Renal cortex interstitium (tissue), 11 donors: ENCODE data around the gene KBTBD13. TPM values are rescaled to one million over a fixed set of nuclear protein-coding genes. Genes with fewer than 3 reads are reported as not detected.

Experiments used
- DNase-seq, 11 donors: peaks; one replicate each; pipeline ENCODE4 v3.0.0-alpha.2; 2013; ENCODE audit warnings: low read depth in 9 of 11, low spot score in 4 of 11; ENCODE audit errors: extremely low read depth in 1 of 11
- polyA plus RNA-seq, 3 donors: library from polyadenylated mRNA; unstranded; fragments of 120-200 nt; gene quantifications; one replicate each; pipeline ENCODE4 v1.2.1, GENCODE V29; 2013; ENCODE audit not compliant: insufficient read length in 3 of 3

The KBTBD13 gene
- polyA plus RNA-seq, 3 donors: 0.03 to 0.12 (median 0.05) TPM

- DNase-seq: no peak
Observed at GRCh38 chr15:65048241-65048640, 28.3 kb upstream of the KBTBD13 start.

GRCh38 chr15:65049418-65049840 lies 27.1 kb upstream of the KBTBD13 start:
- DNase-seq: peak; percentile 72 to 90 (median 81)

GRCh38 chr15:65050270-65050669 lies 26.3 kb upstream of the KBTBD13 start:
- DNase-seq: no peak

GRCh38 chr15:65051266-65051665 lies 25.3 kb upstream of the KBTBD13 start:
- no peak for DNase-seq

- DNase-seq: no peak
Observed at GRCh38 chr15:65052956-65053355, 23.6 kb upstream of the KBTBD13 start.

- DNase-seq: peak in 2 of 11 donors; percentile 57 to 58
Observed at GRCh38 chr15:65054333-65055200, 22.0 kb upstream of the KBTBD13 start.

GRCh38 chr15:65055201-65055870 lies 21.2 kb upstream of the KBTBD13 start:
- no peak for DNase-seq

- no peak for DNase-seq
Observed at GRCh38 chr15:65056106-65056505, 20.4 kb upstream of the KBTBD13 start.

- DNase-seq: no peak
Observed at GRCh38 chr15:65056868-65057548, 19.5 kb upstream of the KBTBD13 start.

- DNase-seq: no peak
Observed at GRCh38 chr15:65057549-65057940, 19.0 kb upstream of the KBTBD13 start.

- no peak for DNase-seq
Observed at GRCh38 chr15:65058394-65059368, 17.9 kb upstream of the KBTBD13 start.

- DNase-seq: no peak
Observed at GRCh38 chr15:65059369-65059750, 17.2 kb upstream of the KBTBD13 start.

GRCh38 chr15:65059931-65060596 lies 16.5 kb upstream of the KBTBD13 start:
- DNase-seq: no peak

GRCh38 chr15:65060641-65061397 lies 15.7 kb upstream of the KBTBD13 start:
- DNase-seq: no peak

- no peak for DNase-seq
Observed at GRCh38 chr15:65062061-65062460, 14.5 kb upstream of the KBTBD13 start.

GRCh38 chr15:65062726-65063125 lies 13.8 kb upstream of the KBTBD13 start:
- DNase-seq: no peak

- no peak for DNase-seq
Observed at GRCh38 chr15:65066001-65066634, 10.4 kb upstream of the KBTBD13 start.
